GM23338 (cell line): ENCODE data around the gene WNT6. TPM values are rescaled to one million over a fixed set of nuclear protein-coding genes. Genes with fewer than 3 reads are reported as not detected.

Experiments used
- ATAC-seq: fragments of 200-7000 bp; cut with Tn5 transposase; 3 replicates; pipeline ENCODE4 v1.9.1; 2020
- DNase-seq: peaks from one replicate; pipeline ENCODE4 v3.0.0-alpha.2; 2015; ENCODE audit warnings: low spot score
- H2AFZ ChIP-seq: fragments of 200-600 bp; sonication (generic); 2 replicates; pipeline ENCODE4 v1.8.0; 2016; ENCODE audit warnings: antibody characterized with exemption, mild to moderate bottlenecking, moderate library complexity
- H3F3A ChIP-seq: fragments of 200-600 bp; sonication (generic); replicated peaks from 2 replicates; pipeline ENCODE4 v1.8.0; 2017; ENCODE audit warnings: antibody characterized with exemption, mixed run types, low read depth
- H3K27ac ChIP-seq: fragments of 200-600 bp; sonication (generic); 2 replicates; pipeline ENCODE4 v1.6.1; 2016; ENCODE audit warnings: low read depth
- H3K27me3 ChIP-seq: fragments of 200-600 bp; sonication (generic); 2 replicates; pipeline ENCODE4 v1.8.0; 2016; ENCODE audit warnings: mild to moderate bottlenecking, mixed run types, moderate library complexity; ENCODE audit not compliant: insufficient read depth
- H3K36me3 ChIP-seq: fragments of 200-600 bp; sonication (generic); 2 replicates; pipeline ENCODE4 v1.8.0; 2016; ENCODE audit warnings: mild to moderate bottlenecking; ENCODE audit not compliant: insufficient read depth
- H3K4me1 ChIP-seq: fragments of 200-600 bp; sonication (generic); 2 replicates; pipeline ENCODE4 v1.8.0; 2016; ENCODE audit warnings: mild to moderate bottlenecking, moderate library complexity; ENCODE audit not compliant: insufficient read depth
- H3K4me2 ChIP-seq: fragments of 200-600 bp; sonication (generic); 2 replicates; pipeline ENCODE4 v1.7.1; 2017; ENCODE audit warnings: mixed run types
- H3K4me3 ChIP-seq: fragments of 200-600 bp; sonication (generic); 2 replicates; pipeline ENCODE4 v1.6.1; 2016; ENCODE audit warnings: mixed run types
- H3K79me2 ChIP-seq: fragments of 200-600 bp; sonication (generic); replicated peaks from 2 replicates; pipeline ENCODE4 v1.8.0; 2017; ENCODE audit warnings: mild to moderate bottlenecking; ENCODE audit not compliant: insufficient read depth
- H3K9me2 ChIP-seq: fragments of 200-600 bp; sonication (generic); 2 replicates; pipeline ENCODE4 v1.8.0; 2017; ENCODE audit not compliant: insufficient read depth
- H4K20me1 ChIP-seq: fragments of 200-600 bp; sonication (generic); replicated peaks from 2 replicates; pipeline ENCODE4 v1.8.0; 2017; ENCODE audit warnings: mild to moderate bottlenecking; ENCODE audit not compliant: insufficient read depth
- H3K27ac Mint-ChIP-seq: 2 replicates; pipeline ENCODE4 v1.8.0; 2020; ENCODE audit warnings: inconsistent platforms, mild to moderate bottlenecking, moderate library complexity, mixed read lengths
- H3K27me3 Mint-ChIP-seq: 3 replicates; pipeline ENCODE4 v1.8.0; 2022; ENCODE audit warnings: low read depth, mild to moderate bottlenecking, moderate library complexity, mixed read lengths, inconsistent platforms; ENCODE audit not compliant: insufficient read depth, poor library complexity
- H3K36me3 Mint-ChIP-seq: 3 replicates; pipeline ENCODE4 v1.8.0; 2021; ENCODE audit warnings: low read depth, mild to moderate bottlenecking, inconsistent platforms, moderate library complexity, mixed read lengths
- H3K4me1 Mint-ChIP-seq: 3 replicates; pipeline ENCODE4 v1.8.0; 2020; ENCODE audit warnings: mild to moderate bottlenecking, inconsistent platforms, mixed read lengths
- H3K4me3 Mint-ChIP-seq: 3 replicates; pipeline ENCODE4 v1.8.0; 2021; ENCODE audit warnings: moderate library complexity, mild to moderate bottlenecking, inconsistent platforms, mixed read lengths
- H3K9me3 Mint-ChIP-seq: 3 replicates; pipeline ENCODE4 v1.8.0; 2020; ENCODE audit warnings: moderate library complexity, mild to moderate bottlenecking, inconsistent platforms, mixed read lengths
- CREB1 ChIP-seq: fragments of 250-450 bp; sonication (Bioruptor Pico); IDR thresholded peaks from 2 replicates; pipeline ENCODE4 v1.5.0; 2020; ENCODE audit warnings: low read depth, mild to moderate bottlenecking, moderate library complexity
- CTCF ChIP-seq, 2 experiments: fragments of 200-600 bp in 1 of 2; sonication (generic) in 1 of 2; conservative IDR thresholded peaks; 2 replicates each; pipeline versions ENCODE4 v1.5.1 to v1.6.1; 2016 to 2017; ENCODE audit warnings: antibody characterized with exemption in 2 of 2, low read depth in 2 of 2, mild to moderate bottlenecking in 2 of 2, moderate library complexity in 1 of 2
- ETS1 ChIP-seq: IDR thresholded peaks from 2 replicates; pipeline ENCODE4 v1.6.1; 2016; ENCODE audit warnings: antibody characterized with exemption
- EZH2 ChIP-seq: fragments of 200-600 bp; sonication (generic); IDR thresholded peaks from one replicate; pipeline ENCODE4 v1.8.0; 2017; ENCODE audit warnings: antibody characterized with exemption, mild to moderate bottlenecking, low read depth; ENCODE audit not compliant: unreplicated experiment
- EZH2phosphoT487 ChIP-seq: fragments of 200-600 bp; sonication (generic); IDR thresholded peaks from one replicate; pipeline ENCODE4 v1.8.1; 2018; ENCODE audit warnings: antibody characterized with exemption; ENCODE audit not compliant: unreplicated experiment
- JUNB ChIP-seq: IDR thresholded peaks from one replicate; pipeline ENCODE4 v1.6.1; 2016; ENCODE audit warnings: antibody characterized with exemption; ENCODE audit not compliant: unreplicated experiment
- NANOG ChIP-seq: IDR thresholded peaks from 2 replicates; pipeline ENCODE4 v1.6.1; 2016; ENCODE audit warnings: antibody characterized with exemption, borderline replicate concordance
- POLR2AphosphoS5 ChIP-seq: IDR thresholded peaks from 2 replicates; pipeline ENCODE4 v1.6.1; 2016; ENCODE audit warnings: antibody characterized with exemption, low read depth
- REST ChIP-seq: IDR thresholded peaks from one replicate; pipeline ENCODE4 v1.6.1; 2018; ENCODE audit warnings: antibody characterized with exemption; ENCODE audit not compliant: unreplicated experiment
- STAT1 ChIP-seq: IDR thresholded peaks from one replicate; pipeline ENCODE4 v1.6.1; 2016; ENCODE audit warnings: antibody characterized with exemption; ENCODE audit not compliant: unreplicated experiment
- ZNF114 ChIP-seq: fragments of 250-450 bp; sonication (Bioruptor Pico); IDR thresholded peaks from 2 replicates; pipeline ENCODE4 v1.5.0; 2020; ENCODE audit warnings: mild to moderate bottlenecking, moderate library complexity
- ZNF331 ChIP-seq: fragments of 250-450 bp; sonication (Bioruptor Pico); IDR thresholded peaks from 2 replicates; pipeline ENCODE4 v1.5.0; 2020; ENCODE audit warnings: low read depth, mild to moderate bottlenecking, moderate library complexity
- ZNF462 ChIP-seq: fragments of 250-450 bp; sonication (Bioruptor Pico); IDR thresholded peaks from 2 replicates; pipeline ENCODE4 v1.5.0; 2020; ENCODE audit warnings: mild to moderate bottlenecking, moderate library complexity
- polyA plus RNA-seq: library from polyadenylated mRNA; unstranded; fragments of >200 nt; fragmentation: Nextera tagmentation; extraction: Ambion mirVana; gene quantifications from 2 replicates; pipeline ENCODE4 v1.2.1, GENCODE V29; 2016
- total RNA-seq: library from RNA; depleted of rRNA; stranded (reverse); fragments of >200 nt; shearing (Covaris generic); gene quantifications from 2 replicates; pipeline ENCODE4 v1.2.3, GENCODE V29; 2014

WNT6 gene
- total and polyA plus RNA-seq, 2 experiments from 2014 or later, result not detected

- Histone ChIP-seq H3K79me2 (no peaks in the 10 kb centered on the region), H3K9me2 (no peaks in the 10 kb centered on the region), H3K4me2 (no peak overlapping the region), H3K27me3 (no peaks in the 10 kb centered on the region), H3F3A (no peaks in the 10 kb centered on the region), H4K20me1 (no peaks in the 10 kb centered on the region), H3K4me3 (no peak overlapping the region), H3K27ac (no peak overlapping the region), H3K4me1 (no peaks in the 10 kb centered on the region), H3K36me3 (no peaks in the 10 kb centered on the region), H2AFZ (no peak overlapping the region)
- Mint-ChIP-seq H3K27ac (no peak overlapping the region), H3K36me3 (no peaks in the 10 kb centered on the region), H3K27me3 (peaks cover 2% of the 10 kb centered on the region), H3K4me1 (no peaks in the 10 kb centered on the region; the same call in 2 of the 3 replicates), H3K9me3 (no peaks in the 10 kb centered on the region), H3K4me3 (no peak overlapping the region)
- no peak for ATAC-seq
- no peak for DNase-seq
- TF ChIP-seq NANOG (no peak), ZNF462 (CRISPR knock-in tag) (no peak), POLR2AphosphoS5 (no peak), ZNF331 (CRISPR knock-in tag) (no peak), EZH2 (no peak), JUNB (no peak), CTCF (conservative IDR thresholded peaks at IDR 0.05; ENCODE audit: low read depth in 2 of 2) (no peak), ETS1 (no peak), STAT1 (no peak), CREB1 (CRISPR knock-in tag) (no peak), EZH2phosphoT487 (no peak), REST (no peak), ZNF114 (CRISPR knock-in tag) (no peak)
Measured at GRCh38 chr2:218830526-218831306, 28.9 kb upstream of the WNT6 start.
